Type B pancreatic cell (in vitro differentiated cells): ENCODE measurements around the gene MT1B. TPM values are rescaled to one million over a fixed set of nuclear protein-coding genes. Genes with fewer than 3 reads are reported as not detected.

ENCODE experiments used
- DNase-seq: peaks from one replicate; pipeline ENCODE4 v3.0.0; 2021; ENCODE audit warnings: mixed read lengths; ENCODE audit not compliant: unreplicated experiment; ENCODE audit errors: extremely low spot score
- H3K27ac Mint-ChIP-seq: 2 replicates; pipeline ENCODE4 v1.8.0; 2021; ENCODE audit warnings: mild to moderate bottlenecking, mixed read lengths
- H3K27me3 Mint-ChIP-seq: 2 replicates; pipeline ENCODE4 v1.8.0; 2021; ENCODE audit warnings: mixed read lengths
- H3K36me3 Mint-ChIP-seq: 2 replicates; pipeline ENCODE4 v1.8.0; 2021; ENCODE audit warnings: mixed read lengths
- H3K4me1 Mint-ChIP-seq: one replicate; pipeline ENCODE4 v1.8.0; 2021; ENCODE audit warnings: mixed read lengths; ENCODE audit not compliant: unreplicated experiment
- H3K4me3 Mint-ChIP-seq: 2 replicates; pipeline ENCODE4 v1.8.0; 2021; ENCODE audit warnings: mild to moderate bottlenecking, mixed read lengths
- H3K9me3 Mint-ChIP-seq: 2 replicates; pipeline ENCODE4 v1.8.0; 2021; ENCODE audit warnings: mixed read lengths
- long read RNA-seq: library from polyadenylated mRNA; unstranded; transcript quantifications from one replicate; pipeline ENCODE4 v2.0.0, GENCODE V29; 2020
- total RNA-seq: library from RNA; stranded (reverse); gene quantifications from 2 replicates; pipeline ENCODE4 v1.2.1, GENCODE V29; 2021; ENCODE audit warnings: low replicate concordance
- TF ChIP-seq, protein P1 (sequence below): fragments of 200-600 bp; sonication (generic); conservative IDR thresholded peaks from 2 replicates; pipeline ENCODE4 v1.5.0; 2021; ENCODE audit warnings: antibody characterized with exemption, mild to moderate bottlenecking

MT1B gene
- total RNA-seq: not detected in 2 replicates
- long read RNA-seq: 0 reads

DNA sequence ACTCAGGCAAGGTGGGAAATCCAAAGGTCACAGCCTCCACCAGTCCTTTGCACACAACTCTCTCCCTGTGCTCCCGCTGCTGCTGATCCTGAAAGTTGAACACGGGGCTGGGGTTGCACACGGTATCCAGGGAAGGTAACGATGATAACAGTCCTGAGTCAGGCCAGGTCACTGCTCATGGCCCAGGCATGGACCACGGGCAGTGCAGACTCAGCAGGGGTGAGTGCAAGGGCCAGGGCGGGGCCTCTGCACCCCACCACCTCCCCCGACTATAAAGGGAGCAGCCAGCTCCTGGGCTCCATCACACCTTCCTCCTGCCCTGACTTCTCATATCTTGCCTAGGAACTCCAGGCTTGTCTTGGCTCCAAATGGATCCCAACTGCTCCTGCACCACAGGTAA lies at the start of gene MT1B:
TSS of gene MT1B (plus strand) at position 301 of the 400 bp plus-strand sequence. CDS start at position 369, 68 bp downstream.
- H3K36me3 Mint-ChIP-seq: no peaks in the 10 kb centered on the region
- no peaks in the 10 kb centered on the region for H3K4me1 Mint-ChIP-seq
- peaks cover 91% of the 10 kb centered on the region for H3K27me3 Mint-ChIP-seq
- H3K9me3 Mint-ChIP-seq: no peaks in the 10 kb centered on the region
- no peak within 1 kb of the TSS for H3K27ac Mint-ChIP-seq
- no peak for DNase-seq
- TF ChIP-seq, protein P1, sequence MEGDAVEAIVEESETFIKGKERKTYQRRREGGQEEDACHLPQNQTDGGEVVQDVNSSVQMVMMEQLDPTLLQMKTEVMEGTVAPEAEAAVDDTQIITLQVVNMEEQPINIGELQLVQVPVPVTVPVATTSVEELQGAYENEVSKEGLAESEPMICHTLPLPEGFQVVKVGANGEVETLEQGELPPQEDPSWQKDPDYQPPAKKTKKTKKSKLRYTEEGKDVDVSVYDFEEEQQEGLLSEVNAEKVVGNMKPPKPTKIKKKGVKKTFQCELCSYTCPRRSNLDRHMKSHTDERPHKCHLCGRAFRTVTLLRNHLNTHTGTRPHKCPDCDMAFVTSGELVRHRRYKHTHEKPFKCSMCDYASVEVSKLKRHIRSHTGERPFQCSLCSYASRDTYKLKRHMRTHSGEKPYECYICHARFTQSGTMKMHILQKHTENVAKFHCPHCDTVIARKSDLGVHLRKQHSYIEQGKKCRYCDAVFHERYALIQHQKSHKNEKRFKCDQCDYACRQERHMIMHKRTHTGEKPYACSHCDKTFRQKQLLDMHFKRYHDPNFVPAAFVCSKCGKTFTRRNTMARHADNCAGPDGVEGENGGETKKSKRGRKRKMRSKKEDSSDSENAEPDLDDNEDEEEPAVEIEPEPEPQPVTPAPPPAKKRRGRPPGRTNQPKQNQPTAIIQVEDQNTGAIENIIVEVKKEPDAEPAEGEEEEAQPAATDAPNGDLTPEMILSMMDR: no peak
- no peak within 1 kb of the TSS for H3K4me3 Mint-ChIP-seq

GRCh38 chr16:56603589-56603988 lies 48.1 kb upstream of the MT1B start:
- DNase-seq: no peak
- H3K27me3 Mint-ChIP-seq: peaks cover 39% of the 10 kb centered on the region
- peaks cover 17% of the 10 kb centered on the region for H3K4me1 Mint-ChIP-seq
- H3K4me3 Mint-ChIP-seq: no peak overlapping the region
- no peaks in the 10 kb centered on the region for H3K36me3 Mint-ChIP-seq
- no peaks in the 10 kb centered on the region for H3K9me3 Mint-ChIP-seq
- TF ChIP-seq, protein P1: peak; percentile 59
- H3K27ac Mint-ChIP-seq: peak overlapping the region; percentile 45

- Mint-ChIP-seq H3K9me3 (no peaks in the 10 kb centered on the region), H3K27me3 (peaks cover 47% of the 10 kb centered on the region), H3K27ac (no peak overlapping the region), H3K4me1 (peaks cover 26% of the 10 kb centered on the region), H3K36me3 (no peaks in the 10 kb centered on the region), H3K4me3 (no peak overlapping the region)
- TF ChIP-seq, protein P1: no peak
- no peak for DNase-seq
These were observed 46.7 kb upstream of the MT1B start for GRCh38 chr16:56604966-56605365.

GRCh38 chr16:56605475-56605874 lies 46.2 kb upstream of the MT1B start:
- Mint-ChIP-seq H3K4me3 (no peak overlapping the region), H3K36me3 (no peaks in the 10 kb centered on the region), H3K27ac (no peak overlapping the region), H3K4me1 (peaks cover 30% of the 10 kb centered on the region), H3K9me3 (no peaks in the 10 kb centered on the region), H3K27me3 (peaks cover 47% of the 10 kb centered on the region)
- TF ChIP-seq, protein P1: no peak
- no peak for DNase-seq

GRCh38 chr16:56606071-56606475 lies 45.6 kb upstream of the MT1B start:
- peaks cover 46% of the 10 kb centered on the region for H3K27me3 Mint-ChIP-seq
- peaks cover 36% of the 10 kb centered on the region for H3K4me1 Mint-ChIP-seq
- TF ChIP-seq, protein P1: no peak
- H3K27ac Mint-ChIP-seq: no peak overlapping the region
- DNase-seq: no peak
- H3K36me3 Mint-ChIP-seq: no peaks in the 10 kb centered on the region
- no peaks in the 10 kb centered on the region for H3K9me3 Mint-ChIP-seq
- H3K4me3 Mint-ChIP-seq: no peak overlapping the region
